Liver (tissue), 9 donors: Measurements from ENCODE around the gene TRIM7. TPM values are rescaled to one million over a fixed set of nuclear protein-coding genes. Genes with fewer than 3 reads are reported as not detected.
"Not testable (repeated sequence)": the region's sequence is repeated elsewhere in the genome, so short reads cannot be mapped to it uniquely, and the experiment has no call there.

ENCODE experiments used
- DNase-seq: peaks from one replicate; pipeline ENCODE4 v3.0.0-alpha.2; 2017; ENCODE audit warnings: low spot score
- H3K27ac ChIP-seq, 2 donors: one replicate each; pipeline ENCODE4 v1.7.0; 2013; ENCODE audit warnings: inconsistent platforms in 2 of 2, low read length in 2 of 2, control low read depth in 1 of 2, low read depth in 1 of 2, mild to moderate bottlenecking in 1 of 2
- H3K27me3 ChIP-seq, 4 donors: one replicate each; pipeline versions ENCODE4 v1.6.1 to v1.7.0; 2013; ENCODE audit warnings: low read length in 3 of 4, inconsistent platforms in 1 of 4, mild to moderate bottlenecking in 1 of 4, moderate library complexity in 1 of 4; ENCODE audit not compliant: control insufficient read depth in 4 of 4, insufficient read depth in 4 of 4
- H3K36me3 ChIP-seq, 4 donors: one replicate each; pipeline versions ENCODE4 v1.6.1 to v1.7.0; 2013; ENCODE audit warnings: low read length in 3 of 4, mild to moderate bottlenecking in 3 of 4, low read depth in 1 of 4, moderate library complexity in 1 of 4; ENCODE audit not compliant: control insufficient read depth in 4 of 4, insufficient read depth in 3 of 4
- H3K4me1 ChIP-seq, 4 donors: one replicate each; pipeline versions ENCODE4 v1.6.1 to v1.7.0; 2013; ENCODE audit warnings: low read length in 3 of 4, mild to moderate bottlenecking in 3 of 4, moderate library complexity in 1 of 4; ENCODE audit not compliant: control insufficient read depth in 4 of 4, insufficient read depth in 4 of 4
- H3K4me3 ChIP-seq, 3 donors: one replicate each; pipeline versions ENCODE4 v1.6.1 to v1.7.0; 2013; ENCODE audit warnings: low read length in 3 of 3, control low read depth in 1 of 3, low read depth in 1 of 3, mild to moderate bottlenecking in 1 of 3
- H3K9ac ChIP-seq, 2 donors: one replicate each; pipeline ENCODE4 v1.7.0; 2013; ENCODE audit warnings: low read length in 2 of 2, mild to moderate bottlenecking in 2 of 2, moderate library complexity in 2 of 2, control low read depth in 1 of 2, low read depth in 1 of 2
- H3K9me3 ChIP-seq, 4 donors: one replicate each; pipeline versions ENCODE4 v1.6.1 to v1.7.0; 2013; ENCODE audit warnings: low read length in 3 of 4; ENCODE audit not compliant: control insufficient read depth in 4 of 4
- ATF3 ChIP-seq: IDR thresholded peaks from 2 replicates; pipeline ENCODE4 v1.6.1; 2016; ENCODE audit warnings: antibody characterized with exemption
- CTCF ChIP-seq: fragments of 150-350 bp; IDR thresholded peaks from 2 replicates; pipeline ENCODE4 v1.5.1; 2017; ENCODE audit warnings: improper control_type of control experiment, low read depth, low read length; ENCODE audit not compliant: missing input control
- FOXA1 ChIP-seq: IDR thresholded peaks from 2 replicates; pipeline ENCODE4 v1.6.1; 2016; ENCODE audit warnings: antibody characterized with exemption
- FOXA2 ChIP-seq: IDR thresholded peaks from 2 replicates; pipeline ENCODE4 v1.6.1; 2016; ENCODE audit warnings: antibody characterized with exemption
- HNF4A ChIP-seq, 2 donors: conservative IDR thresholded peaks; 2 replicates each; pipeline ENCODE4 v1.6.1; 2016; ENCODE audit warnings: antibody characterized with exemption in 2 of 2, mild to moderate bottlenecking in 2 of 2
- HNF4G ChIP-seq: IDR thresholded peaks from 2 replicates; pipeline ENCODE4 v1.6.1; 2016; ENCODE audit warnings: antibody characterized with exemption
- JUND ChIP-seq, 2 donors: IDR thresholded peaks; 2 replicates each; pipeline ENCODE4 v1.6.1; 2016; ENCODE audit warnings: antibody characterized with exemption in 2 of 2
- NR2F2 ChIP-seq: IDR thresholded peaks from 2 replicates; pipeline ENCODE4 v1.6.1; 2016; ENCODE audit warnings: antibody characterized with exemption
- RXRA ChIP-seq, 2 donors: IDR thresholded peaks; 2 replicates each; pipeline ENCODE4 v1.6.1; 2017 to 2018; ENCODE audit warnings: antibody characterized with exemption in 2 of 2, mild to moderate bottlenecking in 1 of 2
- SP1 ChIP-seq: IDR thresholded peaks from 2 replicates; pipeline ENCODE4 v1.6.1; 2018; ENCODE audit warnings: antibody characterized with exemption, mild to moderate bottlenecking
- TAF1 ChIP-seq: conservative IDR thresholded peaks from 2 replicates; pipeline ENCODE4 v1.6.1; 2016; ENCODE audit warnings: antibody characterized with exemption, mild to moderate bottlenecking
- YY1 ChIP-seq: IDR thresholded peaks from 2 replicates; pipeline ENCODE4 v1.6.1; 2016; ENCODE audit warnings: antibody characterized with exemption, mild to moderate bottlenecking
- ZBTB33 ChIP-seq: IDR thresholded peaks from 2 replicates; pipeline ENCODE4 v1.6.1; 2016; ENCODE audit warnings: antibody characterized with exemption
- WGBS: extraction: QIAGEN DNeasy Blood & Tissue Kit; methylation state at CpG from one replicate; pipeline ENCODE4 v1.1.7; 2013; 5-methylcytosine and 5-hydroxymethylcytosine counted together
- polyA plus RNA-seq, 2 donors: library from polyadenylated mRNA; stranded (reverse) in 1 of 2; unstranded in 1 of 2; fragments of 200-250 nt in 1 of 2; fragments of >200 nt in 1 of 2; fragmentation: Nextera tagmentation in 1 of 2; extraction: Ambion mirVana in 1 of 2; gene quantifications; one replicate each; pipeline versions ENCODE4 v1.2.1 to v1.2.3, GENCODE V29; 2013 to 2015
- total RNA-seq, 2 donors: library from RNA; depleted of rRNA; stranded (reverse); fragments of >200 nt; gene quantifications; one replicate each; pipeline ENCODE4 v1.2.3, GENCODE V29; 2014
- TF ChIP-seq, protein P1 (sequence below): IDR thresholded peaks from 2 replicates; pipeline ENCODE4 v1.6.1; 2016; ENCODE audit warnings: antibody characterized with exemption, mild to moderate bottlenecking
- donor health status: healthy.
- donor health status: healthy.
- donor health status: healthy.
- donor health status: healthy.
- donor health status: healthy.

TRIM7 gene
- total and polyA plus RNA-seq, 4 donors, result 0.10 to 0.50 (median 0.14) TPM; not detected in 1

DNA sequence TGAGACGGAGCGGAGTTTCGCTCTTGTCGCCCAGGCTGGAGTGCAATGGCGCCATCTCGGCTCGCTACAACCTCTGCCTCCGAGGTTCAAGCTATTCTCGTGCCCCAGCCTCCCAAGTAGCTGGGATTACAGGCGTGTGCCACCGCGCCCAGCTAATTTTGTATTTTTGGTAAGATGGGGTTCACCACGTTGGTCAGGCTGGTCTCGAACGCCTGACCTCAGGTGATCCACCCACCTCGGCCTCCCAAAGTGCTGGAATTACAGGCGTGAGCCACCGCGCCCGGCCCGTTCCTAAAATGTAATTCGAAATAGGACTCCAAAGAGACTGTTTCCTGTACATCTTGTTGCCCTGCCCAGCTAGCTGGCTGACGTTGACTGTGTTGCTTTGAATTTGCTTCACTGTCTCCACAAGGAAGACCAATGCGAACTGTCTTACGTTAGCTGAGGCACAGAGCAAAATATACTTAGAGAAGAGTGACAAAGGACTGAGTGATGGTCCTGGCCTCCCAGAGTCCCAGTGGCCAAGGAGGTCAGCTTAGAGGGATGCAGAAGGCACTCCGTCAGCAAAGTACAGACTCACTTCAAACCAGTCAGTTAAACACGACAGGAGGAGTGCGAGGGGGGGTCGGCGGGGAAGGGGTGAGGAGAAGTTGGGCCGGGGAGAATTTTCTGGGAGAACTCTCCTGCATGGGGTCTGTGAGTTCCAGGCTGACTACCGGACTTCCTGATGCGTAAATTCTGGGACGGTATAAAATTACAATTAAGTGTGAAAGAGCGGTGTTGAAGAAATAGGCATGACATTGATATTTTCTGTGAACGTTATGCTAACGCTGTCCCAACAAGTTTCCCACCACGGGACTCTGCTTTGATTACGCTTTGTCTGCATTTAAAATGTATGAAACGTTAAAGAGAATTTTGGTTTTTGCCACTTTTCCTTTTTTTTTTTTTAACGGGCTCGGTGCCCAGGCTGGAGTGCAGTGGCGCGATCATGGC lies 11.3 kb upstream of the TRIM7 start:
- Histone ChIP-seq H3K9me3 (no peaks in the 10 kb centered on the region), H3K4me1 (peaks cover 3 to 19% (median 11%) of the 10 kb centered on the region in 4 donors), H3K9ac (no peak overlapping the region), H3K27me3 (no peaks in the 10 kb centered on the region), H3K36me3 (no peaks in the 10 kb centered on the region), H3K4me3 (peak overlapping the region in 1 of 3 donors; percentile 21), H3K27ac (no peak overlapping the region)
- 35% methylated on average over 44 of the region's 44 CpGs for WGBS
- no peak for TF ChIP-seq SP1
- TF ChIP-seq FOXA2, result no peak
- no peak for TF ChIP-seq ZBTB33
- TF ChIP-seq TAF1, result no peak
- TF ChIP-seq JUND (IDR thresholded peaks at IDR 0.05), result no peak
- TF ChIP-seq YY1, result no peak
- TF ChIP-seq, protein P1, sequence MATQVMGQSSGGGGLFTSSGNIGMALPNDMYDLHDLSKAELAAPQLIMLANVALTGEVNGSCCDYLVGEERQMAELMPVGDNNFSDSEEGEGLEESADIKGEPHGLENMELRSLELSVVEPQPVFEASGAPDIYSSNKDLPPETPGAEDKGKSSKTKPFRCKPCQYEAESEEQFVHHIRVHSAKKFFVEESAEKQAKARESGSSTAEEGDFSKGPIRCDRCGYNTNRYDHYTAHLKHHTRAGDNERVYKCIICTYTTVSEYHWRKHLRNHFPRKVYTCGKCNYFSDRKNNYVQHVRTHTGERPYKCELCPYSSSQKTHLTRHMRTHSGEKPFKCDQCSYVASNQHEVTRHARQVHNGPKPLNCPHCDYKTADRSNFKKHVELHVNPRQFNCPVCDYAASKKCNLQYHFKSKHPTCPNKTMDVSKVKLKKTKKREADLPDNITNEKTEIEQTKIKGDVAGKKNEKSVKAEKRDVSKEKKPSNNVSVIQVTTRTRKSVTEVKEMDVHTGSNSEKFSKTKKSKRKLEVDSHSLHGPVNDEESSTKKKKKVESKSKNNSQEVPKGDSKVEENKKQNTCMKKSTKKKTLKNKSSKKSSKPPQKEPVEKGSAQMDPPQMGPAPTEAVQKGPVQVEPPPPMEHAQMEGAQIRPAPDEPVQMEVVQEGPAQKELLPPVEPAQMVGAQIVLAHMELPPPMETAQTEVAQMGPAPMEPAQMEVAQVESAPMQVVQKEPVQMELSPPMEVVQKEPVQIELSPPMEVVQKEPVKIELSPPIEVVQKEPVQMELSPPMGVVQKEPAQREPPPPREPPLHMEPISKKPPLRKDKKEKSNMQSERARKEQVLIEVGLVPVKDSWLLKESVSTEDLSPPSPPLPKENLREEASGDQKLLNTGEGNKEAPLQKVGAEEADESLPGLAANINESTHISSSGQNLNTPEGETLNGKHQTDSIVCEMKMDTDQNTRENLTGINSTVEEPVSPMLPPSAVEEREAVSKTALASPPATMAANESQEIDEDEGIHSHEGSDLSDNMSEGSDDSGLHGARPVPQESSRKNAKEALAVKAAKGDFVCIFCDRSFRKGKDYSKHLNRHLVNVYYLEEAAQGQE, result no peak
- no peak for TF ChIP-seq RXRA (IDR thresholded peaks at IDR 0.05)
- DNase-seq, result no peak

- not testable (repeated sequence) for H3K27ac ChIP-seq, H3K36me3 ChIP-seq, H3K9ac ChIP-seq, H3K4me3 ChIP-seq, H3K27me3 ChIP-seq, H3K9me3 ChIP-seq, DNase-seq
- peaks cover 3 to 19% (median 11%) of the 10 kb centered on the region in 4 donors for H3K4me1 ChIP-seq
- 90% methylated on average over 10 of the region's 10 CpGs for WGBS
Measured at GRCh38 chr5:181214249-181214648, 9.3 kb upstream of the TRIM7 start.

GRCh38 chr5:181212934-181213333 lies 7.9 kb upstream of the TRIM7 start:
- Histone ChIP-seq H3K36me3 (no peaks in the 10 kb centered on the region), H3K9ac (no peak overlapping the region), H3K4me3 (no peak overlapping the region), H3K27ac (no peak overlapping the region), H3K27me3 (no peaks in the 10 kb centered on the region), H3K9me3 (no peaks in the 10 kb centered on the region), H3K4me1 (peaks cover 3 to 17% (median 9%) of the 10 kb centered on the region in 4 donors)
- no peak for TF ChIP-seq JUND (IDR thresholded peaks at IDR 0.05)
- no peak for TF ChIP-seq HNF4A (conservative IDR thresholded peaks at IDR 0.05)
- TF ChIP-seq CTCF, result no peak
- no peak for TF ChIP-seq FOXA1
- no peak for TF ChIP-seq TAF1
- TF ChIP-seq ATF3, result no peak
- TF ChIP-seq HNF4G, result no peak
- TF ChIP-seq NR2F2, result no peak
- TF ChIP-seq SP1, result no peak
- WGBS, result 68% methylated on average over 2 of the region's 2 CpGs
- DNase-seq, result no peak
